Stomach (tissue), 9 donors: ENCODE results near the gene RBM23. TPM values are rescaled to one million over a fixed set of nuclear protein-coding genes. Genes with fewer than 3 reads are reported as not detected.

Experiments used
- DNase-seq, 2 donors: peaks; one replicate each; pipeline versions ENCODE4 v3.0.0 to v3.0.0-alpha.2; 2013 to 2019
- H3K27ac ChIP-seq, 5 donors: fragments of 200-600 bp in 4 of 5; sonication (generic) in 4 of 5; one replicate each; pipeline ENCODE4 v1.5.1; 2013 to 2019; ENCODE audit warnings: mild to moderate bottlenecking in 1 of 5, moderate library complexity in 1 of 5
- H3K27me3 ChIP-seq, 3 donors: fragments of 200-600 bp; sonication (generic); one replicate each; pipeline ENCODE4 v1.5.1; 2017 to 2019; ENCODE audit warnings: mixed run types in 1 of 3
- H3K36me3 ChIP-seq, 4 donors: fragments of 200-600 bp; sonication (generic); 1 replicate in 3 of 4; 2 replicates in 1 of 4; pipeline ENCODE4 v1.5.1; 2016 to 2019
- H3K4me1 ChIP-seq, 4 donors: fragments of 200-600 bp; sonication (generic); one replicate each; pipeline ENCODE4 v1.5.1; 2016 to 2019
- H3K4me3 ChIP-seq, 4 donors: fragments of 200-600 bp; sonication (generic) in 3 of 4; one replicate each; pipeline ENCODE4 v1.5.1; 2016 to 2019; ENCODE audit warnings: mild to moderate bottlenecking in 1 of 4
- H3K9me3 ChIP-seq, 4 donors: fragments of 200-600 bp; sonication (generic); one replicate each; pipeline ENCODE4 v1.5.1; 2016 to 2019
- EP300 ChIP-seq: sonication (generic); formaldehyde crosslinking; IDR thresholded peaks from one replicate; pipeline ENCODE4 v1.6.1; 2017; ENCODE audit warnings: antibody characterized with exemption
- POLR2A ChIP-seq, 4 donors: fragments of 450-650 bp; IDR thresholded peaks; one replicate each; pipeline ENCODE4 v1.6.1; 2016; ENCODE audit warnings: antibody characterized with exemption in 4 of 4, control low read depth in 2 of 4, mild to moderate bottlenecking in 1 of 4, moderate library complexity in 1 of 4
- POLR2AphosphoS5 ChIP-seq, 3 donors: sonication (generic); formaldehyde crosslinking; IDR thresholded peaks; one replicate each; pipeline ENCODE4 v1.6.1; 2016; ENCODE audit warnings: antibody characterized with exemption in 3 of 3
- WGBS, 5 donors: extraction: QIAGEN DNeasy Blood & Tissue Kit in 3 of 5; methylation state at CpG; one replicate each; pipeline versions ENCODE4 v1.1.5 to v1.1.7; 2013 to 2018; 5-methylcytosine and 5-hydroxymethylcytosine counted together
- intact Hi-C: fragments of 100-400 bp; cut with DNase I; formaldehyde crosslinking; loops from one replicate; pipeline ENCODE4 v1.15.1; 2023; ENCODE audit warnings: low total_unique reads
- polyA plus RNA-seq, 3 donors: library from polyadenylated mRNA; stranded (reverse); fragments of 200-250 nt; gene quantifications; one replicate each; pipeline ENCODE4 v1.2.3, GENCODE V29; 2013
- total RNA-seq, 5 donors: library from RNA; depleted of rRNA; stranded (reverse); fragments of >200 nt; gene quantifications; one replicate each; pipeline versions ENCODE4 v1.1.0 to v1.2.3, GENCODE V29; 2014 to 2016
- TF ChIP-seq, protein P1 (sequence below), 7 experiments: fragments of 450-650 bp in 4 of 7; fragments of 200-600 bp in 3 of 7; sonication (generic) in 3 of 7; IDR thresholded peaks; one replicate each; pipeline ENCODE4 v1.5.1; 2016 to 2019; ENCODE audit warnings: antibody characterized with exemption in 7 of 7, control low read depth in 2 of 7, mild to moderate bottlenecking in 1 of 7
- donor health status: healthy with polysubstance abuse.
- donor health status: Bipolar disorder and iron deficiency.
- donor health status: healthy.

The RBM23 gene
- total and polyA plus RNA-seq, 8 donors, result 12.1 to 126 (median 50.1) TPM

DNA sequence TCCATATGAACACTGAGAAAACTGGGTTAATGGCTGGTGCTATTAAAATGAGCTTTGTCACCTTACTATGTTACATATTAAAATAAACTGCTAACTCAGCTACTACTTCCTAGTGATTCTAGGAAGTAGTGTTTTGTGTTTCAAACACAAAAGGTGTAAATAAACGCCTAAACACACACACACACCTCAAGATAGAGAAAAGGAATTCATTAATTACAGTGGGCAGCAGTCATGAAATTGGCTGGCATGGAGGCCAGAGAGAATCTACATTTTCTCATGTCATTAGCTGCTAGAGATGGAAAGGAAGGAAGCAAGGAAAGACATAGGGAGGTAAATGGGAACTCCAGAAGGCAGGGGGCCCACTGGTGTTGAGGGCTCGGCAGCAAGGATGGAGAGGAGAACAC is 11.0 kb upstream of the RBM23 start:
- peaks cover 9 to 27% (median 16%) of the 10 kb centered on the region in 4 donors for H3K36me3 ChIP-seq
- peak overlapping the region; percentile 79 to 97 (median 92) for H3K27ac ChIP-seq
- no peaks in the 10 kb centered on the region for H3K27me3 ChIP-seq
- TF ChIP-seq, protein P1, sequence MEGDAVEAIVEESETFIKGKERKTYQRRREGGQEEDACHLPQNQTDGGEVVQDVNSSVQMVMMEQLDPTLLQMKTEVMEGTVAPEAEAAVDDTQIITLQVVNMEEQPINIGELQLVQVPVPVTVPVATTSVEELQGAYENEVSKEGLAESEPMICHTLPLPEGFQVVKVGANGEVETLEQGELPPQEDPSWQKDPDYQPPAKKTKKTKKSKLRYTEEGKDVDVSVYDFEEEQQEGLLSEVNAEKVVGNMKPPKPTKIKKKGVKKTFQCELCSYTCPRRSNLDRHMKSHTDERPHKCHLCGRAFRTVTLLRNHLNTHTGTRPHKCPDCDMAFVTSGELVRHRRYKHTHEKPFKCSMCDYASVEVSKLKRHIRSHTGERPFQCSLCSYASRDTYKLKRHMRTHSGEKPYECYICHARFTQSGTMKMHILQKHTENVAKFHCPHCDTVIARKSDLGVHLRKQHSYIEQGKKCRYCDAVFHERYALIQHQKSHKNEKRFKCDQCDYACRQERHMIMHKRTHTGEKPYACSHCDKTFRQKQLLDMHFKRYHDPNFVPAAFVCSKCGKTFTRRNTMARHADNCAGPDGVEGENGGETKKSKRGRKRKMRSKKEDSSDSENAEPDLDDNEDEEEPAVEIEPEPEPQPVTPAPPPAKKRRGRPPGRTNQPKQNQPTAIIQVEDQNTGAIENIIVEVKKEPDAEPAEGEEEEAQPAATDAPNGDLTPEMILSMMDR (IDR thresholded peaks at IDR 0.05), result no peak
- no peak for TF ChIP-seq POLR2AphosphoS5 (IDR thresholded peaks at IDR 0.05)
- no peak for TF ChIP-seq EP300
- no peak for TF ChIP-seq POLR2A (IDR thresholded peaks at IDR 0.05)
- intact Hi-C loops, result no loop called here
- no peak for DNase-seq
- WGBS, 5 donors, result 2 to 5% (median 3%) methylated on average over 2 of the region's 2 CpGs
- H3K4me1 ChIP-seq, result peaks cover 20 to 43% (median 31%) of the 10 kb centered on the region in 4 donors
- H3K4me3 ChIP-seq, result peak overlapping the region; percentile 73 to 97 (median 88)
- H3K9me3 ChIP-seq, result no peaks in the 10 kb centered on the region

DNA sequence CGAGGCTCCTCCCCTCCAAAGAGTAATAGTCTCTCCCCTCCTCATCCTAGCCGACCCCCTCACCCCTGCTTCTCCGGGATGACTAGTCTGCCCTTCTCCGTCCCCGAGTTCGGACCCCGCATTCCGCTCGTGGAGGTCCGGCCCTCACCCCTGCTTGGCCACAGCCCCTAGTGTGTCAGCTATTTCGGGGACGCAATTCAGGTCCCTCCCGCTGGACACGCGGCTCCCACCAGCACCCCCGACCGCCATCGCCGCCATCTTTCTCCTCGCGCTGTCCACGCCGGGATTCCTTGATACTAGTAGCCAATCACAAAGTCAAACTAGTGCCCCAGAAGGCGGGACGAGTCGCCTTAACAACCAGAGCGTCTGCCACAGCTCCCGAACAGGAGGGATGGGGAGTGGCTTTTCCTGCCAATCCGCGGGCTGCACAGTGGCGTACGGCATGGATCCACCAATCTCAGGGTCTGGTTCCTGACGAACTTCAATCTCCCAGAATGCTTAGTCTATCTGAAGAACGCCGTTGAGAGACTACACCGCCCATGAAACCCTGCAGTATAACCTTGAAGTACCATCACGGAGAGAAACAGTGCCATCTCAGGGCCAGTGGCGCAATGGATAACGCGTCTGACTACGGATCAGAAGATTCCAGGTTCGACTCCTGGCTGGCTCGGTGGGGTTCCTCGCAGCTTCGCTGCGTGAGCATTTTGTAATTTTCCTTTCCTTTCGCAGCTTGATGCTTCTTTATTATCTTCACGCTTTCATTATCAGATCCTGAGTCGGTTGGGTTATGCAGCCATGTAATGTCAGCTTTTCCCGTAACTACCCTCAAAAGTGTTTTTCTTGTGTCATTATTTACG is 10.4 kb upstream of the RBM23 start, which contains the start of gene PRMT5:
Gene PRMT5, minus strand, starts transcription at position 273 of the 857 bp plus-strand sequence. Its CDS starts 15 bp downstream, at position 258.
- peak; percentile 98 to 100 for DNase-seq
- TF ChIP-seq POLR2A (IDR thresholded peaks at IDR 0.05) (peak in 2 of 4 donors; percentile 72 to 82), POLR2AphosphoS5 (IDR thresholded peaks at IDR 0.05) (peak; percentile 50 to 92 (median 69)), EP300 (no peak)
- TF ChIP-seq, protein P1 (IDR thresholded peaks at IDR 0.05), result no peak
- H3K4me3 ChIP-seq, result peak within 1 kb of the TSS; percentile 73 to 97 (median 88)
- H3K9me3 ChIP-seq, result no peaks in the 10 kb centered on the region
- 0% methylated on average over 40 to 51 of the region's 51 CpGs for whole genome bisulfite sequencing, 5 donors
- H3K4me1 ChIP-seq, result peaks cover 20 to 43% (median 31%) of the 10 kb centered on the region in 4 donors
- H3K36me3 ChIP-seq, result peaks cover 15 to 33% (median 23%) of the 10 kb centered on the region in 4 donors
- no peaks in the 10 kb centered on the region for H3K27me3 ChIP-seq
- peak within 1 kb of the TSS; percentile 90 to 97 (median 92) for H3K27ac ChIP-seq
- intact Hi-C loops, result no loop called here

DNA sequence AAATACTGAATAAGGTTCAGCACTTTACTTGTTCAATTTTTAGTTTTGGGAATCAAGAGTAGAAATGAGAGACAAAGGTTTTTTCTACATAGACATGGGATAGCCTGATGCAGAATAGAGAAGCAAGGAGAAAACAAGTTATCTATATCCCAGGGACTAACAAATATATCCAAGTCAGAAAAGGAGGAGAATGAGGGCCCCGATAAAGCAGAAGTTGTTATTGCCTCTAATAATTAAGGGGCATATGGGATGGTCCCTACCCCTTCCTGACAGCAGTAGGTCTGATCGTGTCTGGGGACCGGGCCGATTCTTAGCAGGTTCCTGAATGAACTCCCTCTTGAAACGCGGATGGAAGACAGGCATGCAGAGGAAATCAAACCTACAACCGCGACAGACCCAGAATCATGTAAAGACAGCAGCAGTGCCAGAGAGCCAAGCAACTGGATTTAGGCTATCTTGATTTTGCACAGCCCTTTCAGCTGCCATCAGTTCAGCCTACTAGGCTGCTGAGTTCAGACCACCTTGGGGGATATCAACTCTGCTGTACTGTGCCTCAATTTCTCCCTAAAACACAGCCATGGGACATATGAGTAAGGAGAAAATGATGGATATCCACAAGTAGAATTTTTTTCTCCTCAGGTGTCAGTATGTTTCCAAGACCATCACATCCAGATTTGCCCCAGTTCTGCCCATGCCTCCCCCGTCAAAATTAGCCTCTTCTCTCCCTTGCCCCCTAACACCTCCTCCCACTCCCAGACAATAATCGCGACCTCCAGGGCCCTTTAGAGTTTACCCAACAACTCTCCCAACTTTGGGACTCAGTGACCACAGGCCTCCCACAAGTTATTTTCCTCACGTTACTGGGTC is 9.5 kb upstream of the RBM23 start:
- peak overlapping the region; percentile 73 to 97 (median 88) for H3K4me3 ChIP-seq
- peaks cover 24 to 42% (median 31%) of the 10 kb centered on the region in 4 donors for H3K36me3 ChIP-seq
- peak in 1 of 2 donors; percentile 30 for DNase-seq
- intact Hi-C loops, result no loop called here
- 9 to 15% (median 10%) methylated on average over 12 of the region's 12 CpGs for WGBS, 5 donors
- H3K27me3 ChIP-seq, result no peaks in the 10 kb centered on the region
- TF ChIP-seq, protein P1 (IDR thresholded peaks at IDR 0.05), result no peak
- TF ChIP-seq POLR2AphosphoS5 (IDR thresholded peaks at IDR 0.05), result no peak
- TF ChIP-seq EP300, result no peak
- no peak for TF ChIP-seq POLR2A (IDR thresholded peaks at IDR 0.05)
- H3K4me1 ChIP-seq, result peaks cover 20 to 43% (median 29%) of the 10 kb centered on the region in 4 donors
- H3K9me3 ChIP-seq, result no peaks in the 10 kb centered on the region
- peak overlapping the region; percentile 90 to 97 (median 92) for H3K27ac ChIP-seq

DNA sequence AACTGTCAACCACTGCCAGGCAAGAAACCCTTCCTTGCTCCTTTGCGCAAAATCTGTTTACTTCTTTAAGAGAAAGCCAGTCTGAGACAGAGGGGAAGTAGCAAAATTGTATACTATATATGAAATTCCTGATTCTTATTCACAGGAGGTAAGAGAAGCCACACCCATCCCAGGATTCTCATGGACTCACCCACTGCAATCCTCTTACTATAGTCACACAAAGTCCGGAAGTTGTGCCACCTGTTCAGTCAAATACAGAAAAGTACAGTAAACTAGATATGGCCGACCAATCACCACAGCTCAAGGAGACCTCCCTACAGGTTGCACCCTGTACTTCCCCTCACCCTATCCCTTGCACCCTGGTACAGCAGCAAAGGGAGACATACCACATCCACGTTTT is 7.4 kb upstream of the RBM23 start:
- 63 to 76% (median 64%) methylated on average over 4 of the region's 4 CpGs for WGBS, 5 donors
- TF ChIP-seq POLR2AphosphoS5 (IDR thresholded peaks at IDR 0.05), result no peak
- TF ChIP-seq, protein P1 (IDR thresholded peaks at IDR 0.05), result no peak
- Histone ChIP-seq H3K27ac (no peak overlapping the region), H3K27me3 (no peaks in the 10 kb centered on the region), H3K36me3 (peaks cover 36 to 63% (median 53%) of the 10 kb centered on the region in 4 donors), H3K4me3 (no peak overlapping the region), H3K4me1 (peaks cover 20 to 43% (median 29%) of the 10 kb centered on the region in 4 donors), H3K9me3 (no peaks in the 10 kb centered on the region)
- intact Hi-C loops, result no loop called here
- DNase-seq, result peak in 1 of 2 donors; percentile 47
